ENCODE data around the gene FDCSP. TPM values are rescaled to one million over a fixed set of nuclear protein-coding genes. Genes with fewer than 3 reads are reported as not detected.
"Not testable (repeated sequence)": the region's sequence is repeated elsewhere in the genome, so short reads cannot be mapped to it uniquely, and the experiment has no call there.

The FDCSP gene
- total RNA-seq, 5 donors from 2014 or later (not counting 1 experiment from before 2014, with no cell fraction given), result not detected

- H3K9me3 ChIP-seq; ATAC-seq (replicated peaks in 1 of 4); H3K27ac ChIP-seq (ENCODE audit: low read length); H3K4me1 ChIP-seq (ENCODE audit: control insufficient read depth in 1 of 2, extremely low read depth in 1 of 2, insufficient read depth in 2 of 2, low read length in 2 of 2); H3K27me3 Mint-ChIP-seq; H3K36me3 ChIP-seq (ENCODE audit: control insufficient read depth in 2 of 2, extremely low read depth in 1 of 2, insufficient read depth in 1 of 2, low read length in 1 of 2); H3K4me3 Mint-ChIP-seq; H3K4me3 ChIP-seq (ENCODE audit: control insufficient read depth in 1 of 2, extremely low read depth in 1 of 2, low read length in 1 of 2); DNase-seq; CTCF ChIA-PET; H3K4me1 Mint-ChIP-seq; POLR2A ChIA-PET; H3K9me3 Mint-ChIP-seq; H3K36me3 Mint-ChIP-seq; H3K27me3 ChIP-seq (replicated peaks in 1 of 2; ENCODE audit: control insufficient read depth in 2 of 2, extremely low read depth in 1 of 2, insufficient read depth in 2 of 2, low read length in 1 of 2); H3K27ac Mint-ChIP-seq: not testable (repeated sequence)
These were observed 4.1 kb upstream of the FDCSP start for GRCh38 chr4:70221818-70222217.

- Mint-ChIP-seq H3K36me3 (no peaks in the 10 kb centered on the region), H3K9me3 (peaks cover 0 to 3% (median 0%) of the 10 kb centered on the region in 3 donors), H3K4me3 (no peak overlapping the region), H3K4me1 (no peaks in the 10 kb centered on the region), H3K27me3 (no peaks in the 10 kb centered on the region), H3K27ac (no peak overlapping the region)
- no CpG with 5 or more reads among the region's 1 CpG for WGBS (ENCODE audit: insufficient coverage)
- ATAC-seq (replicated peaks in 1 of 4) (no peak), DNase-seq (no peak)
- CTCF ChIA-PET, result no interaction called here
- Histone ChIP-seq H3K27ac (ENCODE audit: low read length) (no peak overlapping the region), H3K27me3 (replicated peaks in 1 of 2; ENCODE audit: control insufficient read depth in 2 of 2, extremely low read depth in 1 of 2, insufficient read depth in 2 of 2, low read length in 1 of 2) (no peaks in the 10 kb centered on the region), H3K4me3 (ENCODE audit: control insufficient read depth in 1 of 2, extremely low read depth in 1 of 2, low read length in 1 of 2) (no peak overlapping the region), H3K36me3 (ENCODE audit: control insufficient read depth in 2 of 2, extremely low read depth in 1 of 2, insufficient read depth in 1 of 2, low read length in 1 of 2) (no peaks in the 10 kb centered on the region), H3K9me3 (no peaks in the 10 kb centered on the region), H3K4me1 (ENCODE audit: control insufficient read depth in 1 of 2, extremely low read depth in 1 of 2, insufficient read depth in 2 of 2, low read length in 2 of 2) (no peaks in the 10 kb centered on the region)
- POLR2A ChIA-PET, result interaction anchor here in 1 of 2 donors (0.7 kb wide), 1 partner anchor 250 kb away, joined by 3 read pairs; no protein-coding TSS in a partner anchor
These were observed 10.2 kb downstream of the FDCSP start for GRCh38 chr4:70236125-70236524.

GRCh38 chr4:70239131-70239883, 13.4 kb downstream of the FDCSP start:
- Mint-ChIP-seq H3K27me3 (no peaks in the 10 kb centered on the region), H3K4me3 (no peak overlapping the region), H3K36me3 (no peaks in the 10 kb centered on the region), H3K9me3 (peaks cover 0 to 3% (median 0%) of the 10 kb centered on the region in 3 donors), H3K27ac (no peak overlapping the region), H3K4me1 (no peaks in the 10 kb centered on the region)
- Histone ChIP-seq H3K4me3 (ENCODE audit: control insufficient read depth in 1 of 2, extremely low read depth in 1 of 2, low read length in 1 of 2) (no peak overlapping the region), H3K4me1 (ENCODE audit: control insufficient read depth in 1 of 2, extremely low read depth in 1 of 2, insufficient read depth in 2 of 2, low read length in 2 of 2) (no peaks in the 10 kb centered on the region), H3K27me3 (replicated peaks in 1 of 2; ENCODE audit: control insufficient read depth in 2 of 2, extremely low read depth in 1 of 2, insufficient read depth in 2 of 2, low read length in 1 of 2) (no peaks in the 10 kb centered on the region), H3K27ac (ENCODE audit: low read length) (no peak overlapping the region), H3K36me3 (ENCODE audit: control insufficient read depth in 2 of 2, extremely low read depth in 1 of 2, insufficient read depth in 1 of 2, low read length in 1 of 2) (no peaks in the 10 kb centered on the region), H3K9me3 (no peaks in the 10 kb centered on the region)
- DNase-seq, result no peak
- ChIA-PET CTCF (no interaction called here), POLR2A (no interaction called here)
- 0% methylated on average over 1 of the region's 3 CpGs for WGBS (ENCODE audit: insufficient coverage)
- no peak for ATAC-seq (replicated peaks in 1 of 4)

GRCh38 chr4:70239884-70240591, 14.1 kb downstream of the FDCSP start:
- peaks cover 0 to 3% (median 0%) of the 10 kb centered on the region in 3 donors for H3K9me3 Mint-ChIP-seq
- H3K4me3 ChIP-seq (ENCODE audit: control insufficient read depth in 1 of 2, extremely low read depth in 1 of 2, low read length in 1 of 2), result no peak overlapping the region
- DNase-seq (no peak), ATAC-seq (replicated peaks in 1 of 4) (no peak)
- H3K27ac Mint-ChIP-seq, result no peak overlapping the region
- H3K36me3 ChIP-seq (ENCODE audit: control insufficient read depth in 2 of 2, extremely low read depth in 1 of 2, insufficient read depth in 1 of 2, low read length in 1 of 2), result no peaks in the 10 kb centered on the region
- H3K4me1 Mint-ChIP-seq, result no peaks in the 10 kb centered on the region
- no peaks in the 10 kb centered on the region for H3K27me3 ChIP-seq (replicated peaks in 1 of 2; ENCODE audit: control insufficient read depth in 2 of 2, extremely low read depth in 1 of 2, insufficient read depth in 2 of 2, low read length in 1 of 2)
- no peaks in the 10 kb centered on the region for H3K4me1 ChIP-seq (ENCODE audit: control insufficient read depth in 1 of 2, extremely low read depth in 1 of 2, insufficient read depth in 2 of 2, low read length in 2 of 2)
- ChIA-PET POLR2A (no interaction called here), CTCF (no interaction called here)
- no peak overlapping the region for H3K27ac ChIP-seq (ENCODE audit: low read length)
- no peaks in the 10 kb centered on the region for H3K27me3 Mint-ChIP-seq
- 100% methylated on average over 1 of the region's 5 CpGs for WGBS (ENCODE audit: insufficient coverage)
- no peak overlapping the region for H3K4me3 Mint-ChIP-seq
- H3K36me3 Mint-ChIP-seq, result no peaks in the 10 kb centered on the region
- no peaks in the 10 kb centered on the region for H3K9me3 ChIP-seq

- H3K27ac ChIP-seq (ENCODE audit: low read length); H3K4me3 ChIP-seq (ENCODE audit: control insufficient read depth in 1 of 2, extremely low read depth in 1 of 2, low read length in 1 of 2); H3K4me3 Mint-ChIP-seq; POLR2A ChIA-PET; H3K9me3 Mint-ChIP-seq; H3K4me1 ChIP-seq (ENCODE audit: control insufficient read depth in 1 of 2, extremely low read depth in 1 of 2, insufficient read depth in 2 of 2, low read length in 2 of 2); CTCF ChIA-PET; H3K9me3 ChIP-seq; ATAC-seq (replicated peaks in 1 of 4); H3K27ac Mint-ChIP-seq; H3K36me3 Mint-ChIP-seq; H3K36me3 ChIP-seq (ENCODE audit: control insufficient read depth in 2 of 2, extremely low read depth in 1 of 2, insufficient read depth in 1 of 2, low read length in 1 of 2); DNase-seq; H3K4me1 Mint-ChIP-seq; H3K27me3 ChIP-seq (replicated peaks in 1 of 2; ENCODE audit: control insufficient read depth in 2 of 2, extremely low read depth in 1 of 2, insufficient read depth in 2 of 2, low read length in 1 of 2); H3K27me3 Mint-ChIP-seq: not testable (repeated sequence)
- WGBS (ENCODE audit: insufficient coverage), result no CpG with 5 or more reads among the region's 3 CpGs
These were observed 16.4 kb downstream of the FDCSP start, which contains the start of gene CSN3 for GRCh38 chr4:70242297-70242696. CSN3 (plus strand) TSS chr4:70242597; CDS start chr4:70244820, 2,223 bp downstream.

GRCh38 chr4:70243091-70243490, 17.2 kb downstream of the FDCSP start:
- Mint-ChIP-seq H3K4me1 (no peaks in the 10 kb centered on the region), H3K4me3 (no peak overlapping the region), H3K27ac (no peak overlapping the region), H3K9me3 (no peaks in the 10 kb centered on the region), H3K36me3 (no peaks in the 10 kb centered on the region), H3K27me3 (no peaks in the 10 kb centered on the region)
- POLR2A ChIA-PET, result no interaction called here
- Histone ChIP-seq H3K4me1 (ENCODE audit: control insufficient read depth in 1 of 2, extremely low read depth in 1 of 2, insufficient read depth in 2 of 2, low read length in 2 of 2) (no peaks in the 10 kb centered on the region), H3K4me3 (ENCODE audit: control insufficient read depth in 1 of 2, extremely low read depth in 1 of 2, low read length in 1 of 2) (no peak overlapping the region), H3K36me3 (ENCODE audit: control insufficient read depth in 2 of 2, extremely low read depth in 1 of 2, insufficient read depth in 1 of 2, low read length in 1 of 2) (no peaks in the 10 kb centered on the region), H3K27ac (ENCODE audit: low read length) (no peak overlapping the region), H3K27me3 (replicated peaks in 1 of 2; ENCODE audit: control insufficient read depth in 2 of 2, extremely low read depth in 1 of 2, insufficient read depth in 2 of 2, low read length in 1 of 2) (no peaks in the 10 kb centered on the region), H3K9me3 (no peaks in the 10 kb centered on the region)
- WGBS (ENCODE audit: insufficient coverage), result no CpG with 5 or more reads among the region's 4 CpGs
- DNase-seq, result no peak
- CTCF ChIA-PET, result no interaction called here
- ATAC-seq (replicated peaks in 1 of 4), result no peak

Data from T-cell (primary cell).